ENCODE data around the gene LBH. TPM values are rescaled to one million over a fixed set of nuclear protein-coding genes. Genes with fewer than 3 reads are reported as not detected.
A peak's percentile ranks its signal among the peaks of the same experiment; 100 is the strongest.

Gene LBH
- total RNA-seq, 1 donor from 2014 or later: 51.7 TPM

GRCh38 chr2:30252723-30253701 is 21.7 kb downstream of the LBH start:
- H3K27ac Mint-ChIP-seq (ENCODE audit: unreplicated experiment): peak overlapping the region; percentile 94
- H4K20me1 ChIP-seq (ENCODE audit: insufficient read depth, low read length): peaks cover 71% of the 10 kb centered on the region

GRCh38 chr2:30253873-30254684 is 22.7 kb downstream of the LBH start:
- H2AFZ ChIP-seq (ENCODE audit: low read depth, low read length): no peak overlapping the region
- H3K36me3 ChIP-seq (ENCODE audit: insufficient read depth, low read length): peaks cover 17% of the 10 kb centered on the region
- no peaks in the 10 kb centered on the region for H3K9me3 Mint-ChIP-seq (ENCODE audit: unreplicated experiment)
- H3K4me1 Mint-ChIP-seq (ENCODE audit: low read depth, unreplicated experiment): peaks cover 42% of the 10 kb centered on the region
- H4K20me1 ChIP-seq (ENCODE audit: insufficient read depth, low read length): peaks cover 69% of the 10 kb centered on the region
- FAIRE-seq: no peak
- peaks cover 20% of the 10 kb centered on the region for H3K4me1 ChIP-seq (ENCODE audit: insufficient read depth, low read length)
- H3K36me3 Mint-ChIP-seq (ENCODE audit: low read depth, unreplicated experiment): peaks cover 28% of the 10 kb centered on the region
- peaks cover 77% of the 10 kb centered on the region for H3K79me2 ChIP-seq (ENCODE audit: insufficient read depth, low read length)
- H3K27ac ChIP-seq (ENCODE audit: low read depth, low read length): peak overlapping the region; percentile 58
- no peak overlapping the region for H3K27ac Mint-ChIP-seq (ENCODE audit: unreplicated experiment)
- no peak for TF ChIP-seq CTCF (IDR thresholded peaks at IDR 0.05; ENCODE audit: insufficient read depth, low read depth, low read length)
- TF ChIP-seq EZH2 (IDR thresholded peaks at IDR 0.05; ENCODE audit: insufficient read depth, low read length): no peak
- no peak overlapping the region for H3K4me3 ChIP-seq (ENCODE audit: insufficient read depth, low read depth, low read length)
- H3K27me3 ChIP-seq (ENCODE audit: insufficient read depth, low read length): no peaks in the 10 kb centered on the region
- no peak overlapping the region for H3K9ac ChIP-seq (ENCODE audit: low read length)
- H3K4me2 ChIP-seq (ENCODE audit: low read length): peak overlapping the region; percentile 57
- DNase-seq (ENCODE audit: low read depth): no peak
- no peaks in the 10 kb centered on the region for H3K9me3 ChIP-seq (ENCODE audit: insufficient read depth, low read depth, low read length)
- no peaks in the 10 kb centered on the region for H3K27me3 Mint-ChIP-seq (ENCODE audit: low read depth, unreplicated experiment)
- no peak overlapping the region for H3K4me3 Mint-ChIP-seq (ENCODE audit: unreplicated experiment)

More at GRCh38 chr2:30252723-30253701, 21.7 kb downstream of the LBH start:
- TF ChIP-seq EZH2 (IDR thresholded peaks at IDR 0.05; ENCODE audit: insufficient read depth, low read length) (no peak), CTCF (IDR thresholded peaks at IDR 0.05; ENCODE audit: insufficient read depth, low read depth, low read length) (no peak)
- Histone ChIP-seq H3K79me2 (ENCODE audit: insufficient read depth, low read length) (peaks cover 85% of the 10 kb centered on the region), H2AFZ (ENCODE audit: low read depth, low read length) (no peak overlapping the region), H3K27ac (ENCODE audit: low read depth, low read length) (peak overlapping the region; percentile 58), H3K4me1 (ENCODE audit: insufficient read depth, low read length) (peaks cover 20% of the 10 kb centered on the region), H3K36me3 (ENCODE audit: insufficient read depth, low read length) (peaks cover 12% of the 10 kb centered on the region), H3K4me3 (ENCODE audit: insufficient read depth, low read depth, low read length) (no peak overlapping the region), H3K9ac (ENCODE audit: low read length) (peak overlapping the region; percentile 47), H3K27me3 (ENCODE audit: insufficient read depth, low read length) (no peaks in the 10 kb centered on the region), H3K9me3 (ENCODE audit: insufficient read depth, low read depth, low read length) (no peaks in the 10 kb centered on the region), H3K4me2 (ENCODE audit: low read length) (peak overlapping the region; percentile 57)
- H3K9me3 Mint-ChIP-seq (ENCODE audit: unreplicated experiment): no peaks in the 10 kb centered on the region
- FAIRE-seq (no peak), DNase-seq (ENCODE audit: low read depth) (peak; percentile 96)
- no peaks in the 10 kb centered on the region for H3K27me3 Mint-ChIP-seq (ENCODE audit: low read depth, unreplicated experiment)
- peaks cover 42% of the 10 kb centered on the region for H3K4me1 Mint-ChIP-seq (ENCODE audit: low read depth, unreplicated experiment)
- H3K36me3 Mint-ChIP-seq (ENCODE audit: low read depth, unreplicated experiment): peaks cover 19% of the 10 kb centered on the region
- no peak overlapping the region for H3K4me3 Mint-ChIP-seq (ENCODE audit: unreplicated experiment)
